K562 (cell line): ENCODE measurements around the gene CRAT. TPM values are rescaled to one million over a fixed set of nuclear protein-coding genes. Genes with fewer than 3 reads are reported as not detected.
A peak's percentile ranks its signal among the peaks of the same experiment; 100 is the strongest.

Experiments
- BRF1 ChIP-seq: IDR thresholded peaks from 3 replicates; pipeline ENCODE4 v1.6.1; 2011; ENCODE audit warnings: borderline replicate concordance, mild to moderate bottlenecking; ENCODE audit not compliant: insufficient read length; ENCODE audit errors: extremely low read depth
- FOXJ2 ChIP-seq: fragments of 200-800 bp; sonication (Bioruptor generic); IDR thresholded peaks from 2 replicates; pipeline ENCODE4 v1.6.1; 2016; ENCODE audit warnings: missing genetic modification characterization, missing compliant biosample characterization
- FUS ChIP-seq: fragments of 200-400 bp; formaldehyde crosslinking; optimal IDR thresholded peaks from 2 replicates; pipeline ENCODE3; 2017; ENCODE audit warnings: low read depth, low read length
- GATAD2B ChIP-seq: fragments of 450-650 bp; IDR thresholded peaks from 2 replicates; pipeline ENCODE4 v1.6.1; 2017; ENCODE audit warnings: mild to moderate bottlenecking, borderline replicate concordance
- ID3 ChIP-seq, 2 experiments: fragments of 250-450 bp in 1 of 2; fragments of 450-650 bp in 1 of 2; sonication (Bioruptor Pico) in 1 of 2; IDR thresholded peaks; 2 replicates each; pipeline versions ENCODE4 v1.6.1 to v1.8.0; 2016 to 2021; ENCODE audit warnings: mild to moderate bottlenecking in 2 of 2, moderate library complexity in 2 of 2, missing compliant biosample characterization in 1 of 2, missing genetic modification characterization in 1 of 2
- ILF3 ChIP-seq: fragments of 450-650 bp; IDR thresholded peaks from 2 replicates; pipeline ENCODE4 v1.6.1; 2018; ENCODE audit warnings: antibody characterized with exemption, mild to moderate bottlenecking, moderate library complexity, borderline replicate concordance
- ILK ChIP-seq: fragments of 450-650 bp; IDR thresholded peaks from 2 replicates; pipeline ENCODE4 v1.6.1; 2016; ENCODE audit warnings: missing genetic modification characterization, low read depth, mild to moderate bottlenecking, missing compliant biosample characterization, moderate library complexity, borderline replicate concordance
- NUFIP1 ChIP-seq: fragments of 450-650 bp; IDR thresholded peaks from 2 replicates; pipeline ENCODE4 v1.6.1; 2018; ENCODE audit not compliant: partially characterized antibody
- PBX2 ChIP-seq, 2 experiments: IDR thresholded peaks in 1 of 2; conservative IDR thresholded peaks in 1 of 2; 2 replicates each; pipeline ENCODE4 v1.6.1; 2016; ENCODE audit warnings: low read depth in 2 of 2, mild to moderate bottlenecking in 1 of 2, missing compliant biosample characterization in 1 of 2, missing genetic modification characterization in 1 of 2, moderate library complexity in 1 of 2
- RBM25 ChIP-seq: fragments of 200-400 bp; formaldehyde crosslinking; IDR thresholded peaks from 2 replicates; pipeline ENCODE4 v1.6.1; 2018; ENCODE audit warnings: low read length, low read depth, moderate library complexity; ENCODE audit not compliant: severe bottlenecking
- TRIM25 ChIP-seq: fragments of 450-650 bp; IDR thresholded peaks from 2 replicates; pipeline ENCODE4 v1.7.0; 2016; ENCODE audit warnings: borderline replicate concordance
- ZNF146 ChIP-seq: IDR thresholded peaks from one replicate; pipeline ENCODE4 v1.6.1; 2018; ENCODE audit warnings: missing compliant biosample characterization; ENCODE audit not compliant: unreplicated experiment
- ZNF165 ChIP-seq: fragments of 250-450 bp; sonication (Bioruptor Pico); IDR thresholded peaks from 2 replicates; pipeline ENCODE4 v1.4.0; 2020; ENCODE audit warnings: borderline replicate concordance
- ZNF175 ChIP-seq: fragments of 200-800 bp; sonication (Bioruptor generic); IDR thresholded peaks from 2 replicates; pipeline ENCODE4 v1.6.1; 2016; ENCODE audit warnings: low read depth, mild to moderate bottlenecking, missing genetic modification characterization, missing compliant biosample characterization
- ZNF224 ChIP-seq: sonication (generic); formaldehyde crosslinking; IDR thresholded peaks from 2 replicates; pipeline ENCODE4 v1.8.0; 2022; ENCODE audit warnings: mild to moderate bottlenecking, missing genetic modification reagents
- ZNF431 ChIP-seq: sonication (generic); formaldehyde crosslinking; IDR thresholded peaks from 2 replicates; pipeline ENCODE4 v1.8.0; 2022; ENCODE audit warnings: mild to moderate bottlenecking, missing genetic modification reagents
- ZZZ3 ChIP-seq: fragments of 450-650 bp; IDR thresholded peaks from 2 replicates; pipeline ENCODE4 v1.6.1; 2016; ENCODE audit warnings: antibody characterized with exemption, mild to moderate bottlenecking, moderate library complexity
- polyA plus RNA-seq, 8 experiments: library from polyadenylated mRNA; depleted of rRNA in 4 of 8; stranded (reverse) in 5 of 8; unstranded in 3 of 8; fragments of >200 nt; fragmentation: Nextera tagmentation in 2 of 8; fragmentation: Illumina TruSeq in 1 of 8; extraction: Ambion mirVana in 2 of 8; extraction: Trizol in 1 of 8; gene quantifications; 2 replicates each; pipeline versions ENCODE4 v1.2.1 to v1.2.3, GENCODE V29; 2011 to 2014; ENCODE audit warnings: inconsistent platforms in 1 of 8, missing spikeins in 1 of 8
- total RNA-seq, 7 experiments: library from RNA; depleted of rRNA in 6 of 7; stranded (reverse); fragments of >200 nt in 6 of 7; fragmentation: Illumina TruSeq in 2 of 7; extraction: Trizol in 2 of 7; gene quantifications; 2 replicates each; pipeline versions ENCODE4 v1.2.1 to v1.2.3, GENCODE V29; 2011 to 2021; ENCODE audit warnings: low replicate concordance in 1 of 7
- TF ChIP-seq, protein P1 (sequence below): fragments of 450-650 bp; formaldehyde crosslinking; IDR thresholded peaks from 2 replicates; pipeline ENCODE4 v1.4.0; 2022; ENCODE audit warnings: mild to moderate bottlenecking, moderate library complexity
- TF ChIP-seq, protein P2 (sequence below): sonication (generic); formaldehyde crosslinking; IDR thresholded peaks from 2 replicates; pipeline ENCODE4 v1.8.0; 2022; ENCODE audit warnings: missing genetic modification reagents, mild to moderate bottlenecking, borderline replicate concordance

CRAT gene
- total and polyA plus RNA-seq, 9 of the 15 experiments (the other 6 are each of a cell fraction or from before 2014, with no cell fraction given), result 0.20 to 13.8 (median 5.4) TPM

- TF ChIP-seq ZNF175, result no peak
- TF ChIP-seq, protein P1, sequence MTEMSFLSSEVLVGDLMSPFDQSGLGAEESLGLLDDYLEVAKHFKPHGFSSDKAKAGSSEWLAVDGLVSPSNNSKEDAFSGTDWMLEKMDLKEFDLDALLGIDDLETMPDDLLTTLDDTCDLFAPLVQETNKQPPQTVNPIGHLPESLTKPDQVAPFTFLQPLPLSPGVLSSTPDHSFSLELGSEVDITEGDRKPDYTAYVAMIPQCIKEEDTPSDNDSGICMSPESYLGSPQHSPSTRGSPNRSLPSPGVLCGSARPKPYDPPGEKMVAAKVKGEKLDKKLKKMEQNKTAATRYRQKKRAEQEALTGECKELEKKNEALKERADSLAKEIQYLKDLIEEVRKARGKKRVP (CRISPR knock-in tag), result peak; percentile 24; the same call in 1 of the 2 replicates
- TF ChIP-seq ILF3, result no peak
- TF ChIP-seq ZNF165 (CRISPR knock-in tag), result no peak
- no peak for TF ChIP-seq ZNF146 (CRISPR knock-in tag)
- TF ChIP-seq, protein P2, sequence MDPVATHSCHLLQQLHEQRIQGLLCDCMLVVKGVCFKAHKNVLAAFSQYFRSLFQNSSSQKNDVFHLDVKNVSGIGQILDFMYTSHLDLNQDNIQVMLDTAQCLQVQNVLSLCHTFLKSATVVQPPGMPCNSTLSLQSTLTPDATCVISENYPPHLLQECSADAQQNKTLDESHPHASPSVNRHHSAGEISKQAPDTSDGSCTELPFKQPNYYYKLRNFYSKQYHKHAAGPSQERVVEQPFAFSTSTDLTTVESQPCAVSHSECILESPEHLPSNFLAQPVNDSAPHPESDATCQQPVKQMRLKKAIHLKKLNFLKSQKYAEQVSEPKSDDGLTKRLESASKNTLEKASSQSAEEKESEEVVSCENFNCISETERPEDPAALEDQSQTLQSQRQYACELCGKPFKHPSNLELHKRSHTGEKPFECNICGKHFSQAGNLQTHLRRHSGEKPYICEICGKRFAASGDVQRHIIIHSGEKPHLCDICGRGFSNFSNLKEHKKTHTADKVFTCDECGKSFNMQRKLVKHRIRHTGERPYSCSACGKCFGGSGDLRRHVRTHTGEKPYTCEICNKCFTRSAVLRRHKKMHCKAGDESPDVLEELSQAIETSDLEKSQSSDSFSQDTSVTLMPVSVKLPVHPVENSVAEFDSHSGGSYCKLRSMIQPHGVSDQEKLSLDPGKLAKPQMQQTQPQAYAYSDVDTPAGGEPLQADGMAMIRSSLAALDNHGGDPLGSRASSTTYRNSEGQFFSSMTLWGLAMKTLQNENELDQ (CRISPR knock-in tag), result no peak
- TF ChIP-seq ILK (tag), result no peak
- TF ChIP-seq NUFIP1, result no peak
- TF ChIP-seq ZZZ3, result no peak
- TF ChIP-seq BRF1, result no peak
- no peak for TF ChIP-seq RBM25
- no peak for TF ChIP-seq TRIM25
- no peak for TF ChIP-seq FUS
- no peak; the same call in 1 of the 2 replicates for TF ChIP-seq GATAD2B
- TF ChIP-seq ZNF431 (CRISPR knock-in tag), result no peak
- no peak for TF ChIP-seq PBX2 (CRISPR knock-in tag; IDR thresholded peaks at IDR 0.05; ENCODE audit: low read depth)
- TF ChIP-seq PBX2 (tag; conservative IDR thresholded peaks at IDR 0.05; ENCODE audit: low read depth), result 0 out of 2 replicates have a peak, but pooled peaks have one; percentile 45
- TF ChIP-seq ID3 (CRISPR knock-in tag; IDR thresholded peaks at IDR 0.05), result no peak
- TF ChIP-seq ID3 (tag; IDR thresholded peaks at IDR 0.05), result no peak
- no peak for TF ChIP-seq ZNF224 (CRISPR knock-in tag)
- no peak for TF ChIP-seq FOXJ2 (tag)
Measured at GRCh38 chr9:129139993-129140396, 29.4 kb upstream of the CRAT start (continued).
